Lung (tissue), 12 donors: Measurements from ENCODE around the gene ADH5. TPM values are rescaled to one million over a fixed set of nuclear protein-coding genes. Genes with fewer than 3 reads are reported as not detected.

Experiments
- ATAC-seq: fragments of 200-7000 bp; cut with Tn5 transposase; one replicate; pipeline ENCODE4 v1.9.1; 2020; ENCODE audit warnings: moderate number of reproducible peaks; ENCODE audit not compliant: insufficient read depth, low FRiP score
- DNase-seq, 3 donors: peaks; one replicate each; pipeline ENCODE4 v3.0.0-alpha.2; 2013 to 2017
- H3K27ac ChIP-seq, 2 donors: one replicate each; pipeline ENCODE4 v1.5.1; 2013; ENCODE audit warnings: mild to moderate bottlenecking in 2 of 2, moderate library complexity in 2 of 2, control low read depth in 1 of 2, inconsistent platforms in 1 of 2, low read depth in 1 of 2, low read length in 1 of 2
- H3K27me3 ChIP-seq, 3 donors: one replicate each; pipeline ENCODE4 v1.5.1; 2013; ENCODE audit warnings: low read length in 2 of 3; ENCODE audit not compliant: control insufficient read depth in 3 of 3, insufficient read depth in 3 of 3
- H3K36me3 ChIP-seq, 4 donors: one replicate each; pipeline ENCODE4 v1.5.1; 2013; ENCODE audit warnings: low read length in 4 of 4, mild to moderate bottlenecking in 1 of 4, moderate library complexity in 1 of 4; ENCODE audit not compliant: control insufficient read depth in 4 of 4, insufficient read depth in 4 of 4
- H3K4me1 ChIP-seq, 5 donors: one replicate each; pipeline ENCODE4 v1.5.1; 2013; ENCODE audit warnings: low read length in 5 of 5, mild to moderate bottlenecking in 2 of 5, moderate library complexity in 1 of 5; ENCODE audit not compliant: control insufficient read depth in 5 of 5, insufficient read depth in 5 of 5
- H3K4me3 ChIP-seq: one replicate; pipeline ENCODE4 v1.5.1; 2013; ENCODE audit warnings: mild to moderate bottlenecking, control low read depth, moderate library complexity
- H3K9ac ChIP-seq, 2 donors: one replicate each; pipeline ENCODE4 v1.5.1; 2013; ENCODE audit warnings: low read length in 2 of 2, control low read depth in 1 of 2; ENCODE audit not compliant: insufficient read depth in 1 of 2
- H3K9me3 ChIP-seq, 4 donors: one replicate each; pipeline ENCODE4 v1.5.1; 2013; ENCODE audit warnings: low read length in 3 of 4, mild to moderate bottlenecking in 1 of 4, moderate library complexity in 1 of 4; ENCODE audit not compliant: control insufficient read depth in 4 of 4, insufficient read depth in 3 of 4
- WGBS, 2 donors: extraction: QIAGEN DNeasy Blood & Tissue Kit; methylation state at CpG; one replicate each; pipeline ENCODE4 v1.1.7; 2013; 5-methylcytosine and 5-hydroxymethylcytosine counted together
- polyA plus RNA-seq, 2 donors: library from polyadenylated mRNA; stranded (reverse); fragments of 200-250 nt; gene quantifications; one replicate each; pipeline ENCODE4 v1.2.1, GENCODE V29; 2013
- total RNA-seq, 2 donors: library from RNA; depleted of rRNA in 1 of 2; stranded (reverse); fragments of >200 nt in 1 of 2; gene quantifications; one replicate each; pipeline ENCODE4 v1.2.1, GENCODE V29; 2014 to 2021
- TF ChIP-seq, protein P1 (sequence below): IDR thresholded peaks from 2 replicates; pipeline ENCODE4 v1.5.1; 2012; ENCODE audit warnings: mild to moderate bottlenecking; ENCODE audit errors: control extremely low read depth, extremely low read depth
- donor health status: control.
- donor health status: control.
- donor health status: Bipolar disorder and iron deficiency.
- donor health status: healthy.
- donor health status: DM: yes; HTN: yes; CAD: no.

The ADH5 gene
- total and polyA plus RNA-seq, 4 donors, result 83.7 to 143 (median 127) TPM

DNA sequence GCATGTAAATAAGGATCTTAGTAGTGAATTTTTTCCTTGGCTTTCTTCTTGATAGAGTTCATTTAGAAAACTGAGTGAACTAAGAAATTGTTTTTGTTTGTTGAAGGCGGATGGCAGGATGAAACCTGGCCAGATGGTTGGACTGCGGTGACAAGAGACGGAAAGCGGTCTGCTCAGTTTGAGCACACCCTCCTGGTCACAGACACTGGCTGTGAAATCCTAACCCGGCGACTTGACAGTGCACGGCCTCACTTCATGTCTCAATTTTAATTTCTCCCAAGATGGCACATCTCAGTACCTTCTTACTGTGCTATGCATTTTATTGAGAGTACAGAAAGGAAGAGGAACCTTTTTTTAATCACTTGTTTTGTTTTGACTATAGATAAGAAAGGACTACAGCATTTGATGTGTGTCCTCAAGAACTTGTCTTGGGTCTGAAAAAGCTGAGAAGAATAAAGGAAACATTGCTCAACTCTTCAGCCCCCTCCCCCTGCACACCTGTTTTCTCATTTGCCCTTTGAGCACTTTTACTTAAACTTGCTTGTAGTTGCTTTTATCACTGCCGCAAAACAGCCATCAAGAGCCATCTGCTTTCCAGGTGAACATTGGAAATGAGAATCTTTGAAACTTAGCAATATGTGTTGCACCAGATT lies 27.4 kb downstream of the ADH5 start:
- ATAC-seq (no peak), DNase-seq (no peak)
- H3K27me3 ChIP-seq, result no peaks in the 10 kb centered on the region
- H3K9ac ChIP-seq, result no peak overlapping the region
- peaks cover 0 to 5% (median 0%) of the 10 kb centered on the region in 5 donors for H3K4me1 ChIP-seq
- no peaks in the 10 kb centered on the region for H3K9me3 ChIP-seq
- peak overlapping the region in 1 of 2 donors; percentile 61 for H3K27ac ChIP-seq
- TF ChIP-seq, protein P1, sequence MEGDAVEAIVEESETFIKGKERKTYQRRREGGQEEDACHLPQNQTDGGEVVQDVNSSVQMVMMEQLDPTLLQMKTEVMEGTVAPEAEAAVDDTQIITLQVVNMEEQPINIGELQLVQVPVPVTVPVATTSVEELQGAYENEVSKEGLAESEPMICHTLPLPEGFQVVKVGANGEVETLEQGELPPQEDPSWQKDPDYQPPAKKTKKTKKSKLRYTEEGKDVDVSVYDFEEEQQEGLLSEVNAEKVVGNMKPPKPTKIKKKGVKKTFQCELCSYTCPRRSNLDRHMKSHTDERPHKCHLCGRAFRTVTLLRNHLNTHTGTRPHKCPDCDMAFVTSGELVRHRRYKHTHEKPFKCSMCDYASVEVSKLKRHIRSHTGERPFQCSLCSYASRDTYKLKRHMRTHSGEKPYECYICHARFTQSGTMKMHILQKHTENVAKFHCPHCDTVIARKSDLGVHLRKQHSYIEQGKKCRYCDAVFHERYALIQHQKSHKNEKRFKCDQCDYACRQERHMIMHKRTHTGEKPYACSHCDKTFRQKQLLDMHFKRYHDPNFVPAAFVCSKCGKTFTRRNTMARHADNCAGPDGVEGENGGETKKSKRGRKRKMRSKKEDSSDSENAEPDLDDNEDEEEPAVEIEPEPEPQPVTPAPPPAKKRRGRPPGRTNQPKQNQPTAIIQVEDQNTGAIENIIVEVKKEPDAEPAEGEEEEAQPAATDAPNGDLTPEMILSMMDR, result no peak
- peaks cover 2 to 16% (median 7%) of the 10 kb centered on the region in 4 donors for H3K36me3 ChIP-seq
- 94 to 96% methylated on average over 8 of the region's 8 CpGs for WGBS, 2 donors
- H3K4me3 ChIP-seq, result no peak overlapping the region

GRCh38 chr4:99059550-99059949 lies 29.0 kb downstream of the ADH5 start:
- ATAC-seq, result no peak
- WGBS, 2 donors, result 100% methylated on average over 1 of the region's 1 CpG
- H3K9me3 ChIP-seq, result no peaks in the 10 kb centered on the region

GRCh38 chr4:99058228-99058627 lies 30.4 kb downstream of the ADH5 start:
- Histone ChIP-seq H3K4me3 (no peak overlapping the region), H3K4me1 (peaks cover 0 to 5% (median 0%) of the 10 kb centered on the region in 5 donors), H3K27ac (peak overlapping the region in 1 of 2 donors; percentile 79), H3K9me3 (no peaks in the 10 kb centered on the region), H3K36me3 (peaks cover 6 to 16% (median 9%) of the 10 kb centered on the region in 4 donors), H3K27me3 (no peaks in the 10 kb centered on the region), H3K9ac (no peak overlapping the region)
- DNase-seq (no peak), ATAC-seq (no peak)
- 92 to 96% methylated on average over 2 of the region's 2 CpGs for WGBS, 2 donors
- TF ChIP-seq, protein P1, result no peak

More at GRCh38 chr4:99059550-99059949, 29.0 kb downstream of the ADH5 start:
- DNase-seq, result no peak
- no peak overlapping the region for H3K9ac ChIP-seq
- TF ChIP-seq, protein P1, result no peak
- no peaks in the 10 kb centered on the region for H3K27me3 ChIP-seq
- H3K27ac ChIP-seq, result peak overlapping the region in 1 of 2 donors; percentile 70
- peaks cover 0 to 5% (median 0%) of the 10 kb centered on the region in 5 donors for H3K4me1 ChIP-seq
- H3K4me3 ChIP-seq, result no peak overlapping the region
- peaks cover 2 to 16% (median 7%) of the 10 kb centered on the region in 4 donors for H3K36me3 ChIP-seq
